Stimulated activated CD8-positive, alpha-beta memory T cell treated with anti-CD3 and anti-CD28 coated beads, Interleukin-7, amount 100 ng/mL, for 1 hour (primary cell): ENCODE data around the gene GREM2.

Experiments used
- DNase-seq, 2 donors: peaks; one replicate each; pipeline ENCODE4 v3.0.0-alpha.2; 2020; ENCODE audit warnings: low read depth in 2 of 2

GREM2 gene

GRCh38 chr1:240499012-240499411 lies 112.9 kb downstream of the GREM2 start:
- DNase-seq = no peak

DNA sequence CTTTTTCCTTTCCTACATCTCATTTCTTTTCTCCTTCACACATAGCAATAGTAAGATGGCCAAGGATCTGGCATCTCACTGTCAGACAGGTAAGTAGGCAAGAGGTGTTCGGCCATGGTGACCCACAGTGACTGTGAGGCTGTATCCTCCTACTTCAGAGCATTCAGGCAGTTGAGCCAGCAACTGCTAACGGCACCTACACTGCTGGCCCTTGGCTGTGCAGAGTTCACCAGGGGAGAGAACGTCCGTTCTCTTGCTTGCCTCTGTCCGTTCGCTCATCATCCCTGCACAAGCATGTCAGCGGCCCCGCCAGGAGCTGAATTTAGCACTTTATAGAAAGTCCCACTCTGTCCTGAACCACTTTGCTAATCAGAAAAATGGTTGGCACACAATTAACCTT lies 113.6 kb downstream of the GREM2 start:
- DNase-seq = no peak

GRCh38 chr1:240497908-240498307 lies 114.0 kb downstream of the GREM2 start:
- no peak for DNase-seq

DNA sequence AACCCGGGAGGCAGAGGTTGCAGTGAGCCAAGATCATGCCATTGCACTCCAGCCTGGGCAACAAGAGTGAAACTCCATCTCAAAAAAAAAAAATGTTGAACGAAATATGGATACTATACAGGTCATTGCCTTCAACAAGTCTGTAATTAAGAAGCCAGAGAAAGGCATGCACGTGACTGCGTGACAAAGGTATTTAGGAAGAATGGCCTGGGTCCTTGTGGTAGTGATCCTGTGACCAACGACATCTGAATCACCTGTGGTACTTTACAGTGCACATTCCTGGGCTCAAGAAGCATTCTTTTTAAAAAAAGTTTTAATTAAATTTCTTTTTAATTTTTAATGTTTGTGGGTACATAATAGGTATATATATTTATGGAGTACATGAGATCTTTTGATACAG lies 115.0 kb downstream of the GREM2 start:
- DNase-seq = no peak

- DNase-seq = no peak
These were observed 115.6 kb downstream of the GREM2 start for GRCh38 chr1:240496356-240496755.

- DNase-seq = no peak
These were observed 116.4 kb downstream of the GREM2 start for GRCh38 chr1:240495601-240496000.

GRCh38 chr1:240492832-240493440 lies 119.0 kb downstream of the GREM2 start:
- DNase-seq = no peak

DNA sequence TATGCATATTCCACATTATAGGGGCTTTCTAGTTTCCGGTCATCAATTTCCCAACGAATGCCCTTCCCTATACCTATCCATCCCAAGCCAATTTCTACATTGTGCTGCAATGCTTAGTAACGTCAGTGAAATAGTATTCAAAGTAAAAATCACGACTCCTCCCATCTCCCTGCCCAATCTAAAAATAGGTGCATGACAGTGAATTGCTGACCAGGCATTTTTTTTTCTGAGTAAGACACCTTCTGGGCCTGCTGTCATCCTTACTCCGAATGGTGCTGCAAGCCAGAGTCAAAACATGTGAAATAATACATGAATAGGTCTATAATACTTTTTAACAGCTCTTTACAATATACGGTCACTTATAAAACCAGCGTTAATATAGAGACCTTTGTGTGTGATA lies 120.2 kb downstream of the GREM2 start:
- DNase-seq = no peak

- no peak for DNase-seq
These were observed 120.8 kb downstream of the GREM2 start for GRCh38 chr1:240491156-240491555.

DNA sequence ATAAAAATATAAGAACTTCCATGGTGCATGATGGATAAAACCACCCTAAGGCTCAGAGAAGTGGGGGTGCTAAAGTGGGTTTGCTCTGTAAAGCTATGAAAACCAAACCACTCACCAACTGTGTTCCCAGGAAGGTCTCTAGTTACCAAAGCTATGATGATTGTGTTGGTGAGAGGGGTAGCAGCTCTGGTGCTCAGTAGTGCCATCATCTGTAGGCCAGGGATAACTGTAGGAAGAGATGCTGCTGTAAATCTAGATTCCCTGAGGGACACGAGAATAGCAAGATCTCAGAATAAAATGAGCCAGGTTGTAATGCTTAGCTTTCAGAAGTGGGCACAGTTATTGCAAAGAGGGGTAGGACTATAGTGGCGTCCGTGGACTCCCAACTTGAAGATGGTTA lies 124.5 kb downstream of the GREM2 start:
- DNase-seq = no peak

DNA sequence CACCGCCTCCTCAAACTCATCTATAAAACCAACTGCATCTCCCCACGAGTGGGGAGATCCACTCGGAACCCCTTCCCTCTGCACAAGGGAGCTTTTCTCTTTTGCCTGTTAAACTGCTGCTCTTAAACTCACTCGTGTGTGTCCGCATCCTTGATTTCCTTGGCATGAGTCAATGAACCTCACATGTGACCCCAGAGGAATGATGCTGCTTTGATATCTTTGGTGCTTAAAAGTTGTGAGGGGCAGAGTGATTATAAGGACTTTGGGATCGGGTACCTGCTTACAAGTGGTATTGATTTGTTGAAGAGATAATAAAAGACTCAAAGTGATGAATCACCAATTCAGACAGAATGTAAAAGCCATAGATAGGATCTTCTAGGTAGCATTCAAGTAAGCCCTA lies 125.3 kb downstream of the GREM2 start:
- DNase-seq = no peak

GRCh38 chr1:240484804-240485443 lies 127.0 kb downstream of the GREM2 start:
- no peak for DNase-seq

DNA sequence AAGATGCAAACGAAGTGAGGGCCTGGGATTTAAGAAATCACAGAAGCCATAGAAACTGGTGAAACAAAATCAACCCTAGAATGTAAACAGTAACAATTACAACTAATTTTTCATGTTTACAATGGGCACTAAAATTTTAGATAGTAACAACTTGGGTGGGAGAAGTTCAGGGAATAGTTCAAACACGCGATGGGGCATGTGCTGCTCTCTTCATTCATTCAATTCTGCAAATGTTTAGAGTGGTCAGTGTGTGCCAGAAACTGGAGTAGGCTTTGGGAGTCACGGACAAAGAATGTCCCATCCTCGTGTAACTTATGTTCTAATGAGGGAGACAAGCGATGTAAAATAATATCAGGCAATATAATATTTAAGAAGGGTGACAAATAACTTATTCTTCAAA lies 133.4 kb downstream of the GREM2 start:
- no peak for DNase-seq

DNA sequence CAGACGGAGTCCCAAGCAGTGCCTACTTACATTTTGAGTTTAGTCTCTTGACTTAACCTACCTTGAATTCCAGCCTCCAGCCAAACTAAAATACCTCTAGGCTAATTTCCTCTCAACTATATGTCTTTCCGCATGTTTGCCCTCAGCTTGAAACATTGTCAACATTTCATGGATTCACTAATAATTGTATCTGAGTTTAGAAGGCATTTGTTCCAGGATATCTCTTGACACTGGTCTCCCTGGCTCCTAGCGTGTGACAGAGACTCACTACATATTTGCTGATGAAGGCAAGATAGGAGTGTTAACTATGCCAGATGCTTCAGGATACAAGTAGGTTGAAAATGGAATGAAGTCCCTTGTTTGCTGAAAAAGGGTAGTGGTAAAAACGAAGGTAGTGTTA lies 136.1 kb downstream of the GREM2 start:
- DNase-seq = no peak

GRCh38 chr1:240474133-240474614 lies 137.8 kb downstream of the GREM2 start:
- no peak for DNase-seq

GRCh38 chr1:240468656-240469055 lies 143.3 kb downstream of the GREM2 start:
- DNase-seq = no peak

DNA sequence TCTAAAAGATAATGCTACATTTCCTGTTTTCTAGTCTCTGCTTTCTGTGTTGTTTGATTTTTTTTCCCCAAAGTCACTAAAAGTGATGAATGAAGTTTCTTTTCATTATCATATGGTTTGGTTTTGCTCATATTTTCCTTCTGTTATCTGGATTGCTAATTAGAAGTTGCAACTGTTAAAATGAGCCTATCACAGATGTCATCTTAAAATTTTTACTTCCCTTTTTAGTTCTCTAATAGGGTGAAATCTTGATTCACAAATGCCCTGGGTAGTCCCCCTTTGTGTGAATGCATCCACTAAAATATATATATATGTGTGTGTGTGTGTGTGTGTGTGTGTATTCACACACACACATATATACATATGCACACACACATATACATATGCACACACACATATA lies 144.1 kb downstream of the GREM2 start:
- no peak for DNase-seq

DNA sequence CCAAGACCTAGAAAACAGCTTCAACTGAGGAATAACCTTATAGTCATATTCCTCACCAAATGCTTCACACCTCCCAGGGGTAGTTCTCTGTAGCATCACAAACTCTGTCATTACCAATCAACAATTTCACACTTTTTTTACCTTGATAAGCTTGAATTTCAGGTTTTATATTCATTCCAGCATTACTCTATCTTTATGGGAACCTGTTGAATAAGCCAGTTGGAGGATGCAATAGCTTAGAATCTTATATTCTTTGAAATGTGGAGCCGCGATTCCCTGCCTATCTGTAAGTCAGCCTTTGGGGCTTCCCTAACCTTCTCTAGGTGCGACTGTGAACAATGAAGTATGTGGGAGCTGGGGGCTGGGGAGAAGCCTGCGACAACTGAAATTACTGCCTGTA lies 145.4 kb downstream of the GREM2 start:
- no peak for DNase-seq

GRCh38 chr1:240465531-240465940 lies 146.4 kb downstream of the GREM2 start:
- DNase-seq = no peak

GRCh38 chr1:240464099-240464498 lies 147.9 kb downstream of the GREM2 start:
- no peak for DNase-seq

- no peak for DNase-seq
These were observed 149.1 kb downstream of the GREM2 start for GRCh38 chr1:240462766-240463395.

DNA sequence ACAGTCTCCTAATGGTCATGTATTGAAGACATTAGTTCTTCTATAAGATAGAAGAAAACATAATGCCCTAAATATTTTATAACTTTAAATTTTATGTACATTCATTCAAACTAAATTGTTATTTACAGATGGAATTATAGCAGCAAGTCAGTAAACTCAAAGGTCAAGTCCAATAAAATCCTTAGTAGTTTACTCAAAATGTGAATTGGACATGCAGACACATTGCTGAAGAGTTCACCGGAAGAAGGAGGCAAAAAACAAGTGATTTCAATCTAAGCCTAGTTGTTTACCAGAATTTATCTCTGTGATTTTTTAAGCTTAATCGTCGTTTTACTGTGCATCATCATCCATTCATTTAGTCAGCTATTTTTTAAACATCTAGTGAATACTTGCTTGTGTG lies 149.7 kb downstream of the GREM2 start:
- DNase-seq = no peak

DNA sequence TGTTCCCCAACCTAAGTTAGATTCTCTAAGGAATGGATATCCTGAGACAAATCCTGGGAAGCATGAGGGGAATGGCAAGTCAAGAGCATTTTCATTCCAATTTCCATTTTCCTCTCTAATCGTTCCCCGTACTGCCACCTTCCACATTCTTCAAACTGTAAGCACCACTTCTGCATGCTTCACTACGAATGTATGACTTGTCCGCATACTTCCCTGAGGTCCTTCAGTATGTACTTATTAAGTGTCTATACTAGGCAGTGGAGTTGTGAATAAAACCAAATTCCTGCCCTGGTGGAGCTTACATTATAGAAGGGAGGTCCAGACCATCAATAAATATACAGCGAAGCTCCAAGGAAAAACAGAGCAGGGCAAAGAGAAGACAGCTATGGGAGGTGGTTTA lies 154.8 kb downstream of the GREM2 start:
- no peak for DNase-seq
